Lower lobe of right lung (tissue), 2 donors: ENCODE data around the gene PNPLA2. TPM values are rescaled to one million over a fixed set of nuclear protein-coding genes. Genes with fewer than 3 reads are reported as not detected.

Source experiments
- ATAC-seq, 2 donors: fragments of 200-7000 bp; cut with Tn5 transposase; one replicate each; pipeline ENCODE4 v1.9.1; 2020 to 2022; ENCODE audit warnings: mild to moderate bottlenecking in 2 of 2, moderate library complexity in 2 of 2
- DNase-seq: peaks from one replicate; pipeline ENCODE4 v3.0.0-alpha.2; 2020
- H3K27ac ChIP-seq: fragments of 200-600 bp; one replicate; pipeline ENCODE4 v1.8.0; 2022
- H3K27me3 ChIP-seq: fragments of 200-600 bp; one replicate; pipeline ENCODE4 v1.8.0; 2022; ENCODE audit warnings: low read depth
- H3K36me3 ChIP-seq: fragments of 200-600 bp; one replicate; pipeline ENCODE4 v1.8.0; 2022; ENCODE audit warnings: mild to moderate bottlenecking
- H3K4me1 ChIP-seq: fragments of 200-600 bp; one replicate; pipeline ENCODE4 v1.8.0; 2022
- H3K4me3 ChIP-seq: fragments of 200-600 bp; one replicate; pipeline ENCODE4 v1.8.0; 2022; ENCODE audit warnings: mild to moderate bottlenecking
- H3K9me3 ChIP-seq: fragments of 200-600 bp; one replicate; pipeline ENCODE4 v1.8.0; 2022
- CTCF ChIP-seq: fragments of 200-600 bp; IDR thresholded peaks from one replicate; pipeline ENCODE4 v1.8.0; 2022; ENCODE audit warnings: antibody characterized with exemption, mild to moderate bottlenecking
- intact Hi-C: fragments of 100-400 bp; cut with DNase I; formaldehyde crosslinking; loops from one replicate; pipeline ENCODE4 v1.11.0; 2022
- total RNA-seq: library from RNA; stranded (reverse); fragmentation: NEBNext Ultra II Directional; extraction: Animal tissue kit (Norgen Biotek cat#: 25700); gene quantifications from one replicate; pipeline ENCODE4 v1.2.1, GENCODE V29; 2021
- donor health status: DM: no; HTN: yes; CAD: no; lungs with severe emphysema.

Gene PNPLA2
- total RNA-seq, 1 donor from 2014 or later = 137 TPM

DNA sequence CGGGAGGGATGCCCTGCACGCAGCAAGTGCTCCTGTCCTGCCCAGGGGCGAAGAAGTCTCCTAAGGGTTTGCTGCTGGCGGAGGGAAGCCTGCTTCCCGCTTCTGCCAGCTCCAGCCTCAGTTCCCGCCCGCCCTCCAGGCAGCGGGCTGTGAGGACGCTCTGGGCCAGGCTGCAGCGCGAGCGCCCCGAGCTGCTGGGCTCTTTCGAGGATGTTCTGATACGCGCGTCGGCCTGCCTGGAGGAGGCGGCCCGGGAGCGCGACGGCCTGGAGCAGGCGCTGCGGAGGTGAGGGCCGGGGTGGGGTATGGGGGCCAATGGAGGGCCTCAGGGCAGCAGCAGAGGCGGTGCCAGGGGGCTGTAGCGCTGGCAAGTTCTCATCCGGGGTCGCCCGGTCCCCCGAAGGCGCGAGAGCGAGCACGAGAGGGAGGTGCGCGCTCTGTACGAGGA is 11.2 kb downstream of the PNPLA2 start:
- H3K9me3 ChIP-seq = no peaks in the 10 kb centered on the region
- peaks cover 86% of the 10 kb centered on the region for H3K4me1 ChIP-seq
- H3K27ac ChIP-seq = peak overlapping the region; percentile 86
- intact Hi-C loops = no loop called here
- no peak for TF ChIP-seq CTCF
- H3K36me3 ChIP-seq = peaks cover 9% of the 10 kb centered on the region
- peak overlapping the region; percentile 58 for H3K4me3 ChIP-seq
- no peak for DNase-seq
- no peaks in the 10 kb centered on the region for H3K27me3 ChIP-seq
- no peak for ATAC-seq

- intact Hi-C loops = no loop called here
- Histone ChIP-seq H3K27ac (peak overlapping the region; percentile 86), H3K9me3 (no peaks in the 10 kb centered on the region), H3K4me1 (peaks cover 89% of the 10 kb centered on the region), H3K36me3 (peaks cover 2% of the 10 kb centered on the region), H3K4me3 (peak overlapping the region; percentile 58), H3K27me3 (no peaks in the 10 kb centered on the region)
- DNase-seq = peak; percentile 87
- TF ChIP-seq CTCF = no peak
- ATAC-seq = peak; percentile 60 to 69
Observed at GRCh38 chr11:830295-831117, 11.8 kb downstream of the PNPLA2 start.

- no peak for DNase-seq
- intact Hi-C loops = no loop called here
- no peak for ATAC-seq
Observed at GRCh38 chr11:831118-831864, 12.6 kb downstream of the PNPLA2 start.

GRCh38 chr11:831961-832528 is 13.3 kb downstream of the PNPLA2 start:
- Histone ChIP-seq H3K9me3 (no peaks in the 10 kb centered on the region), H3K4me3 (peak overlapping the region; percentile 85), H3K27me3 (no peaks in the 10 kb centered on the region), H3K36me3 (peaks cover 13% of the 10 kb centered on the region), H3K4me1 (peaks cover 79% of the 10 kb centered on the region), H3K27ac (peak overlapping the region; percentile 91)
- no peak for TF ChIP-seq CTCF
- no peak for DNase-seq
- ATAC-seq = no peak
- intact Hi-C loops = no loop called here

More at GRCh38 chr11:831118-831864, 12.6 kb downstream of the PNPLA2 start:
- Histone ChIP-seq H3K4me1 (peaks cover 86% of the 10 kb centered on the region), H3K9me3 (no peaks in the 10 kb centered on the region), H3K27me3 (no peaks in the 10 kb centered on the region), H3K27ac (no peak overlapping the region), H3K36me3 (peaks cover 6% of the 10 kb centered on the region), H3K4me3 (peak overlapping the region; percentile 58)
- no peak for TF ChIP-seq CTCF

DNA sequence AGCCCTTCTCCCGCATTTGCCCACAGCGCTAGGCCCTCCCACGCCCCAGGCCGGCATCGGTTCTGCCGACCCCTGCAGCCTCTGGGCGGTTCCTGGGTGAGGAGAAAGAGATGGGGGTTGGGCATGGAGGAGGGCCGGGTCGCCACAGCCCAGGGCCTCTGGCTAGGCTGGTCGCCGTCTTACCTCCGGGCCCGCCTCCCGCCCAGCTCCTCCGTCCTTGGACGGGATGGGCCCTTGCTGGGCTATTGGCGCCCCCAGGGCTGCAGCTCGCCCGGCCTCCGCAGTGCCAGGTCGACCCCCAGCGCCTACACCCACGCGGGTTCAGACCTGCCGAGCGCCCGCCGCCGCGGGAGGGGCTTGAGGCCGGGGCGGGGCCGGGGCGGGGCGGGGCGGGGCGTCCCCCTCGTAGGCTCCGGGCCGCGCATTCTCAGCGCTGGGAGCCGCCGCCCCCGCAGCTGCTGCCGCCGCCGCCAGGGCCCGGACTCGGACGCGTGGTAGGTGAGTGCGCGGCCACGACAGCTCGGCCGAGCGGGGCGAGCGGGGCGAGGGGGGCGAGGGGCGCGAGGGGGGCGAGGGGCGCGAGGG is 13.9 kb downstream of the PNPLA2 start, which contains the start of gene CD151:
Gene CD151 (plus strand): TSS at position 424 of the 585 bp plus-strand sequence. CDS start 3,118 bp downstream, outside the sequence.
- peaks cover 77% of the 10 kb centered on the region for H3K4me1 ChIP-seq
- intact Hi-C loops = no loop called here
- H3K4me3 ChIP-seq = peak within 1 kb of the TSS; percentile 85
- no peaks in the 10 kb centered on the region for H3K27me3 ChIP-seq
- peak within 1 kb of the TSS; percentile 91 for H3K27ac ChIP-seq
- peaks cover 19% of the 10 kb centered on the region for H3K36me3 ChIP-seq
- DNase-seq (no peak), ATAC-seq (peak; percentile 45 to 53)
- TF ChIP-seq CTCF = no peak
- H3K9me3 ChIP-seq = no peaks in the 10 kb centered on the region
